Lower lobe of right lung (tissue), 2 donors: ENCODE data around the gene H6PD. TPM values are rescaled to one million over a fixed set of nuclear protein-coding genes. Genes with fewer than 3 reads are reported as not detected.

Source experiments
- ATAC-seq, 2 donors: fragments of 200-7000 bp; cut with Tn5 transposase; one replicate each; pipeline ENCODE4 v1.9.1; 2020 to 2022; ENCODE audit warnings: mild to moderate bottlenecking in 2 of 2, moderate library complexity in 2 of 2
- DNase-seq: peaks from one replicate; pipeline ENCODE4 v3.0.0-alpha.2; 2020
- H3K27ac ChIP-seq: fragments of 200-600 bp; one replicate; pipeline ENCODE4 v1.8.0; 2022
- H3K27me3 ChIP-seq: fragments of 200-600 bp; one replicate; pipeline ENCODE4 v1.8.0; 2022; ENCODE audit warnings: low read depth
- H3K36me3 ChIP-seq: fragments of 200-600 bp; one replicate; pipeline ENCODE4 v1.8.0; 2022; ENCODE audit warnings: mild to moderate bottlenecking
- H3K4me1 ChIP-seq: fragments of 200-600 bp; one replicate; pipeline ENCODE4 v1.8.0; 2022
- H3K4me3 ChIP-seq: fragments of 200-600 bp; one replicate; pipeline ENCODE4 v1.8.0; 2022; ENCODE audit warnings: mild to moderate bottlenecking
- H3K9me3 ChIP-seq: fragments of 200-600 bp; one replicate; pipeline ENCODE4 v1.8.0; 2022
- intact Hi-C: fragments of 100-400 bp; cut with DNase I; formaldehyde crosslinking; loops from one replicate; pipeline ENCODE4 v1.11.0; 2022
- total RNA-seq: library from RNA; stranded (reverse); fragmentation: NEBNext Ultra II Directional; extraction: Animal tissue kit (Norgen Biotek cat#: 25700); gene quantifications from one replicate; pipeline ENCODE4 v1.2.1, GENCODE V29; 2021
- TF ChIP-seq, protein P1 (sequence below): fragments of 200-600 bp; IDR thresholded peaks from one replicate; pipeline ENCODE4 v1.8.0; 2022; ENCODE audit warnings: antibody characterized with exemption, mild to moderate bottlenecking
- donor health status: DM: no; HTN: yes; CAD: no; lungs with severe emphysema.

H6PD gene
- total RNA-seq, 1 donor from 2014 or later = 40.7 TPM

DNA sequence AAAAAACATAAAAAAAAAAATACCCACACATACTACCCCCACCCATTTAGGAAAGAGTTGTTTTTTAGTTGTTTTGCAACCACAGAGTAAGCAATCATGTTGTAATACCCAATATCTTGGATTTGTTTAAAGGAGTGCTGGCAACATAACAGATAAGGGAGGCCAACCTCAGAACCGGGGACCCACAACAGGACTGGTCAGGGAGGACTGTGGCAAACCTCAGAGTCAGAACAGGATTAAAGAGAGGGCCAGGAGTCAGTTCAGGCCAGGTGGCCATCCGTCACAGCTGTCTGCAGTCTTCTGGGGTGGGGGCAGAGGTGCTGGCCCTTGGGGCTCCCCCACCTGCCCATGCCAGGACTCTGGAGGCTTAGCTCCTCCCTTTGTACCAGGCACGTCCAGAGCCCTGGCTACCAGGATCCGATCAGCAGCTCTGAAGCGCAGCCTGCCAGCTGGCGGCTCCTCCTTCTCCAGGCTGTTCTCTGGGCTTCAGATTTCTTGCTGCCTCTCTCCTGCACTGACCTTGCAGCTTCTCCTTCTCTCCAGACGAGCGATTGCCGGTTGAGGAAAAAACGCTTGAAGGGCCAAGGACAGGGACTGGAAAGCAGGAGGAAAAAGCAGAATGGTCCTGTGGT, 7.9 kb downstream of the H6PD start:
- ATAC-seq (peak; percentile 81 to 85), DNase-seq (peak; percentile 83)
- Histone ChIP-seq H3K27me3 (no peaks in the 10 kb centered on the region), H3K27ac (peak overlapping the region; percentile 81), H3K9me3 (no peaks in the 10 kb centered on the region), H3K4me3 (peak overlapping the region; percentile 17), H3K4me1 (peaks cover 83% of the 10 kb centered on the region), H3K36me3 (peaks cover 27% of the 10 kb centered on the region)
- intact Hi-C loops = no loop called here
- TF ChIP-seq, protein P1, sequence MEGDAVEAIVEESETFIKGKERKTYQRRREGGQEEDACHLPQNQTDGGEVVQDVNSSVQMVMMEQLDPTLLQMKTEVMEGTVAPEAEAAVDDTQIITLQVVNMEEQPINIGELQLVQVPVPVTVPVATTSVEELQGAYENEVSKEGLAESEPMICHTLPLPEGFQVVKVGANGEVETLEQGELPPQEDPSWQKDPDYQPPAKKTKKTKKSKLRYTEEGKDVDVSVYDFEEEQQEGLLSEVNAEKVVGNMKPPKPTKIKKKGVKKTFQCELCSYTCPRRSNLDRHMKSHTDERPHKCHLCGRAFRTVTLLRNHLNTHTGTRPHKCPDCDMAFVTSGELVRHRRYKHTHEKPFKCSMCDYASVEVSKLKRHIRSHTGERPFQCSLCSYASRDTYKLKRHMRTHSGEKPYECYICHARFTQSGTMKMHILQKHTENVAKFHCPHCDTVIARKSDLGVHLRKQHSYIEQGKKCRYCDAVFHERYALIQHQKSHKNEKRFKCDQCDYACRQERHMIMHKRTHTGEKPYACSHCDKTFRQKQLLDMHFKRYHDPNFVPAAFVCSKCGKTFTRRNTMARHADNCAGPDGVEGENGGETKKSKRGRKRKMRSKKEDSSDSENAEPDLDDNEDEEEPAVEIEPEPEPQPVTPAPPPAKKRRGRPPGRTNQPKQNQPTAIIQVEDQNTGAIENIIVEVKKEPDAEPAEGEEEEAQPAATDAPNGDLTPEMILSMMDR = no peak

DNA sequence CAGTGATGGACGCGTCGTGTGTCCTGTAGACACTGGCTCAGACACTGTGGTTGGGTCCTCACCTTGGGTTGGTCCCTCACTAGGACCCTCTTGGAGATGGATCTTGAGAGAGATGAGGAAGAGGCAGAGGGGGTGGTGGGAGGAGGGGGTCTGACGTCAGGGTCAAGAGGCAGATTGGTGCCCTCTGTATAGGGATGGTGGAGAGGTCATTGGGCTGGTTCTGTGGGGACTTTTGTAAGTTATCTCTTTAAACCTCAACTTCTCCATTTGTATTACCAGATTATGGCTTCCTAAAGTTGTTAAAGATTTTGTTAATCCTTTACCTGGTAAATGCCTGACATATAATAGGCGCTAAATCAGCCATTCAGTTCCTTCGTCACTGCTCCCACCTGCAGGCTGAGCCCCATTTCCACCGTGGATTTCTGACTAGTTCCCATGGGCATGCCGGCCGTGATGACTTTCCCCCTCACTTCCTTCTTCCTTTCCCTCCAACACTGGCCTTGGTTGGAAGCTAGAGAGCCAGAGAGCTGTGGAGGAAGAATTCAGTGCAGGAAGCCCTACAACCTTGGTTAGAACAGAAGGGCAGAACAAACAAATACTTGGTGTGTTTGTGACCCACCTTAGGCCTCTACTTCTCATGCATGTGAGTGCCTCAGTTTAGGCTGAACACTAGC, 8.6 kb downstream of the H6PD start:
- H3K27me3 ChIP-seq = no peaks in the 10 kb centered on the region
- no peak for ATAC-seq
- H3K4me3 ChIP-seq = peak overlapping the region; percentile 17
- DNase-seq = no peak
- intact Hi-C loops = no loop called here
- H3K36me3 ChIP-seq = peaks cover 34% of the 10 kb centered on the region
- H3K4me1 ChIP-seq = peaks cover 76% of the 10 kb centered on the region
- no peaks in the 10 kb centered on the region for H3K9me3 ChIP-seq
- H3K27ac ChIP-seq = peak overlapping the region; percentile 81
- TF ChIP-seq, protein P1 = no peak

DNA sequence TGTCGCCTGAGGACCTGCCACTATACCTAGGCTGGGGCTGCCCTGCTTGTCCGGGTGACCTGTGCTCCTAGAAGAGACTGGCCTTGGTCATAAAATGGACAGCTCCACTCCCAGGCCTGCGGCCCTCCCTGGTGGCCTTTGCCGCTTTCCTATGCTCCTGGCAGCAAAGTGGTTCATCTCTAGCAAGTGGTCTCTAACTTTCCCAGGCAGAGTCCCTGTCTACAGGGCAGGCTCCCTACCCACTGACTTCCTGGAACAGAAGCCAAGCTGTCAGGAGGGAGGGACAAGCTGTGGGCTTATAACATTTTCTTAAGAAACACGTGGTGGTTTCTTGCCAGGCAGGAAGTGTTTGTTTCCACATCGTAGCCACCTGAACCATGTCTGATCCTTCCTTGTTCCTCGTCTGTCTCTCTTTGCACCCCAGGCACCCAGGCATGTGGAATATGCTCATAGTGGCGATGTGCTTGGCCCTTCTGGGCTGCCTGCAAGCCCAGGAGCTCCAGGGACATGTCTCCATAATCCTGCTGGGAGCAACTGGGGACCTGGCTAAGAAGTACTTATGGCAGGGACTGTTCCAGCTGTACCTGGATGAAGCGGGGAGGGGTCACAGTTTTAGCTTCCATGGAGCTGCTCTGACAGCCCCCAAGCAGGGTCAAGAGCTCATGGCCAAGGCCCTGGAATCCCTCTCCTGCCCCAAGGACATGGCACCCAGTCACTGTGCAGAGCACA, 10.1 kb downstream of the H6PD start:
- H3K4me1 ChIP-seq = peaks cover 72% of the 10 kb centered on the region
- ATAC-seq = peak; percentile 54 to 71
- H3K27ac ChIP-seq = peak overlapping the region; percentile 81

DNA sequence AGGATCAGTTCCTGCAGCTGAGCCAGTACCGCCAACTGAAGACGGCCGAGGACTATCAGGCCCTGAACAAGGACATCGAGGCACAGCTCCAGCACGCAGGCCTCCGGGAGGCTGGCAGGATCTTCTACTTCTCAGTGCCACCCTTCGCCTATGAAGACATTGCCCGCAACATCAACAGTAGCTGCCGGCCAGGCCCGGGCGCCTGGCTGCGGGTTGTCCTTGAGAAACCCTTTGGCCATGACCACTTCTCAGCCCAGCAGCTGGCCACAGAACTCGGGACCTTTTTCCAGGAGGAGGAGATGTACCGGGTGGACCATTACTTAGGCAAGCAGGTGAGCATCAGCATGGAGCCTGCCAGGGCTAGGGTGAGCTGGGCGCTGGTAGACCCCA, 10.7 kb downstream of the H6PD start:
- H3K27me3 ChIP-seq = no peaks in the 10 kb centered on the region
- H3K27ac ChIP-seq = peak overlapping the region; percentile 81
- no peak for ATAC-seq
- no peak overlapping the region for H3K4me3 ChIP-seq
- TF ChIP-seq, protein P1 = no peak
- peaks cover 35% of the 10 kb centered on the region for H3K36me3 ChIP-seq
- no peaks in the 10 kb centered on the region for H3K9me3 ChIP-seq
- H3K4me1 ChIP-seq = peaks cover 72% of the 10 kb centered on the region
- intact Hi-C loops = no loop called here
- no peak for DNase-seq

More for the DNA sequence above, 10.1 kb downstream of the H6PD start:
- intact Hi-C loops = no loop called here
- Histone ChIP-seq H3K9me3 (no peaks in the 10 kb centered on the region), H3K27me3 (no peaks in the 10 kb centered on the region), H3K4me3 (no peak overlapping the region), H3K36me3 (peaks cover 35% of the 10 kb centered on the region)
- DNase-seq = no peak
- TF ChIP-seq, protein P1 = no peak

DNA sequence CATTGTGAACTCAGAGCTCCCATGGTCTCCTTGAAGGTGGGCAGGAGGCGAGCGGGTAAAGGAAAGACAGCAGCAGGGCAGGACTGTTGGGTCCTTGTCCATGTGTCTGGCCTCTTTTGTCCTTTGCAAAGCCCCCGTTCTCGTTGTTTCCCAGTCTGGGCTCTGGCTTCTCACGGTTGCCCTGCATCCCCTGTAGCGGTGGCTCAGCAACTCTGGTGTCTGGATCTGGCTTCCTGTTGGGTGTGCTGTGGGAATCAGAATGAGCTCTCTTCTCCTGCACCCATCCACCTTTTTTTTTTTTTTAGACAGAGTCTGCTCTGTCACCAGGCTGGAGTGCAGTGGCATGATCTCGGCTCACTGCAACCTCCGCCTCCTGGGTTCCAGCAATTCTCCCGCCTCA, 11.1 kb downstream of the H6PD start:
- ATAC-seq (no peak), DNase-seq (no peak)
- H3K9me3 ChIP-seq = no peaks in the 10 kb centered on the region
- H3K27ac ChIP-seq = peak overlapping the region; percentile 81
- H3K27me3 ChIP-seq = no peaks in the 10 kb centered on the region
- peaks cover 72% of the 10 kb centered on the region for H3K4me1 ChIP-seq
- TF ChIP-seq, protein P1 = no peak
- peaks cover 35% of the 10 kb centered on the region for H3K36me3 ChIP-seq
- no peak overlapping the region for H3K4me3 ChIP-seq
- intact Hi-C loops = no loop called here
